ENCODE measurements around the gene MACF1. TPM values are rescaled to one million over a fixed set of nuclear protein-coding genes. Genes with fewer than 3 reads are reported as not detected.

Gene MACF1
- total RNA-seq, 2 donors from 2014 or later = 273 to 278 TPM

DNA sequence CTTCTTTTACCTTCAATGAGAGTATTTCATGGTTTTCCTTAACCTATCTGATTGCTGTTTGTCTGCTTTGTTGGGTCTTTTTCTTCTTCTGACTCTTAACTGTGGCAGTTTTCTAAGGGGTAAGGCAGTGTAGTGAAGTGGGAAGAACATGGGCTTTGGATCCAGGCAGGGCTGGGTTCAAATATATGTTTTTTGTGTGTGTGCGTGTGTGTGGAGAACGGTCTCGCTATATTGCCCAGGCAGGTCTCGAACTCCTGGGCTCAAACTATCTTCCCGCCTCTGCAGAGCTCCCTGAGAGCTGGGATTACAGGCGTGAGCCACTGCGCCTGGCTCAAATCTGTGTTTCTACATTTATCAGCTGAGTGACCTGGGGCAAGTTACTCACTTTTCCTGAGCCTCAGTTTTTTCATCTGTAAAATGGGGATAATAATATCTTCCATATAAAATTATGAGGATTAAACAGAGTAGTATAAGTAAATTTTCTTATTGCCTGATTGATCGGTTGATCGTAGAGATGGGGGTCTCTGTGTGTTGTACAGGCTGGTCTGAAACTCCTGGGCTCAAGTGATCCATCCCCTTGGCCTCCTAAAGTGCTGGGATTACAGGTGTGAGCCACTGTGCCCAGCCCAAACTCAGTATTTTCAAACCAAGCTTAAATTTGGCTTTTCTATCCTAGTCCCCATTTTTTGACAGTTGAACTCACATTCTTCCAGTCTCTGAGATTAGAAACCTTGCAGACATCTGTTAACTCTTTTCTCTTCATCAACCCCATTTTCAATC lies 36.0 kb upstream of the MACF1 start:
- TF ChIP-seq, protein P1, sequence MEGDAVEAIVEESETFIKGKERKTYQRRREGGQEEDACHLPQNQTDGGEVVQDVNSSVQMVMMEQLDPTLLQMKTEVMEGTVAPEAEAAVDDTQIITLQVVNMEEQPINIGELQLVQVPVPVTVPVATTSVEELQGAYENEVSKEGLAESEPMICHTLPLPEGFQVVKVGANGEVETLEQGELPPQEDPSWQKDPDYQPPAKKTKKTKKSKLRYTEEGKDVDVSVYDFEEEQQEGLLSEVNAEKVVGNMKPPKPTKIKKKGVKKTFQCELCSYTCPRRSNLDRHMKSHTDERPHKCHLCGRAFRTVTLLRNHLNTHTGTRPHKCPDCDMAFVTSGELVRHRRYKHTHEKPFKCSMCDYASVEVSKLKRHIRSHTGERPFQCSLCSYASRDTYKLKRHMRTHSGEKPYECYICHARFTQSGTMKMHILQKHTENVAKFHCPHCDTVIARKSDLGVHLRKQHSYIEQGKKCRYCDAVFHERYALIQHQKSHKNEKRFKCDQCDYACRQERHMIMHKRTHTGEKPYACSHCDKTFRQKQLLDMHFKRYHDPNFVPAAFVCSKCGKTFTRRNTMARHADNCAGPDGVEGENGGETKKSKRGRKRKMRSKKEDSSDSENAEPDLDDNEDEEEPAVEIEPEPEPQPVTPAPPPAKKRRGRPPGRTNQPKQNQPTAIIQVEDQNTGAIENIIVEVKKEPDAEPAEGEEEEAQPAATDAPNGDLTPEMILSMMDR (IDR thresholded peaks at IDR 0.05) = no peak
- H3K36me3 ChIP-seq = no peaks in the 10 kb centered on the region
- no peak for DNase-seq (ENCODE audit: low spot score)
- H3K4me1 ChIP-seq = peaks cover 0 to 55% of the 10 kb centered on the region in 2 donors
- H3K27ac ChIP-seq = peak overlapping the region in 1 of 2 donors; percentile 27
- H3K4me3 ChIP-seq = no peak overlapping the region
- no peaks in the 10 kb centered on the region for H3K27me3 ChIP-seq
- no peaks in the 10 kb centered on the region for H3K9me3 ChIP-seq

DNA sequence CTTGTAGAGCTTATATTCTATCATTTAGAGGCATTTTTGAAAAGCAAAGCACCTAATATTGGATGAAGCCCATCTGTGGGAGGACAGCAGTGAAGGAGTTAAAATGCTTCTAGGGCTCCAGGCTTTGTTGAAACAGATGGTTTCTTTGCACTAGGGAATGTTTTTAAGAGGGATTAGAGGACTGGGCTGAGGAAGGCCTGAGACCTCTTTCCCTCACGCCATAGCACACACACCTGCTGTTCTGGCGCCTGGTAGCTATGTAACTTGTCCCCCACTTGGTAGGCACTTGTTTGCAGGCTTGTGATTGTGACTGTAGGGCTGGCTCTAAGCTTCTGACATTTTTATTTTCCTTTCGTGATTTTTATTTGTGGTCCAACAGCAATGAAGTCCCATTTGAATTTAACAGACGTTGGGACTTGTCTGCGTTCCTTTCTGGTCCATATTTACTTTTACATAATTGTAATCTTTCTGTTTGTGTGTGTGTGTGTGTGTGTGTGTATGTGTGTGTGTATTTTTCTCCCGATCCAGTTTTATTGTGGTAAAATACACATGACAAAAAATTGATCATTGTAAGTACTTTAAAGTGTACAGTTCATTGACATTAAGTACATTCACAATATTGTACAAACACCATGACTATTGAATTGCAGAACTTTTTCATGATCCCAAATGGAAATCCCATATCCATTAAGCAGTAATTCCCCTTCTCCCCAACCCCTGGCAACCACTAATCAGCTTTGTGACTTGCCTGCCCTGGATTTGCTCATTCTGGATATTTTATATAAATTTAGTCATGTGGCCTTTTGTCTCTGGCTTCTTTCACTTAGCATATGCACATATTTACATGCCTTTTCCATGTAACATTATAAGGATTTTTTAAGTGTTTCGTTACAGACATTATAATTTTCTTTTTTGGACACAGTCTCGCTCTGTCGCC lies 33.5 kb upstream of the MACF1 start:
- H3K27me3 ChIP-seq = no peaks in the 10 kb centered on the region
- H3K4me1 ChIP-seq = peaks cover 0 to 55% of the 10 kb centered on the region in 2 donors
- H3K27ac ChIP-seq = no peak overlapping the region
- no peaks in the 10 kb centered on the region for H3K9me3 ChIP-seq
- TF ChIP-seq, protein P1 (IDR thresholded peaks at IDR 0.05) = no peak
- H3K4me3 ChIP-seq = no peak overlapping the region
- no peaks in the 10 kb centered on the region for H3K36me3 ChIP-seq
- no peak for DNase-seq (ENCODE audit: low spot score)

DNA sequence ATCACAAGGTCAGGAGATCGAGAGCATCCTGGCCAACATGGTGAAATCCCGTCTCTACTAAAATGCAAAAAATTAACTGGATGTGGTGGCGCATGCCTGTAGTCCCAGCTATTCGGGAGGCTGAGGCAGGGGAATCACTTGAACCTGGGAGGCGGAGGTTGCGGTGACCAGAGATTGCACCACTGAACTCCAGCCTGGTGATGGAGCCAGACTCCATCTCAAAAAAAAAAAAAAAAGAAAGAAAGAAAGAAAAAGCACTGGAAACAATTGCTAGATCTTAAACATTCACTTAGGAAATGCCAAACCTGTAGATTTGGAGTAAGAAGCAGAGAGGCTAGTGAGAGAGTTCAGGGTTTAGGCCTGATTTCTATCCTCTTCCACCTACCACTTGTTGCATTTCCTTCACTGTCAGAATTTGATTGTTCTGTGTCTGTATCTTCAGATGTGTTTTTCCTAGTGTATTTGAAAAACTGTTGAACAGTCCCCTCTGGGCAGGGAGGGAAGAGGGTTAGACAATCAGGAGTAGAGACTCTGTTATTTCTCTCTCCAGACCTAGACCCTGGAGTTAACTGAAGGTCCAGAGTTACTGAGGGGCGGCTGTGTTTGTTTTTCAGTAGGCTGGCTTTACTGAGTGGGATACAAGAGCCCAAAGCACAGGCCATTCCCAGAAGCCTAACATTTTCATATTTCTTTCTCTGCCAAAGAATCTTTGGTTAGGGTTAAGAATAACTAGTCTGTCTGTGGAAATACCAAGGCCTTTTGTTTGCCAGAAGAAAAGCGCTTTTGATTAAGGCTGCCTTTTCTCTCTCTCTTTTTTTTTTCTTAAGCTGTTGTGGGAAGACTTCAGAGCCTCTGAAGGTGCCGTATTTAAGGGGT lies 31.1 kb upstream of the MACF1 start:
- DNase-seq (ENCODE audit: low spot score) = no peak
- H3K27me3 ChIP-seq = no peaks in the 10 kb centered on the region
- peak overlapping the region; percentile 19 to 44 for H3K27ac ChIP-seq
- H3K4me3 ChIP-seq = no peak overlapping the region
- H3K9me3 ChIP-seq = no peaks in the 10 kb centered on the region
- TF ChIP-seq, protein P1 (IDR thresholded peaks at IDR 0.05) = no peak
- H3K4me1 ChIP-seq = peaks cover 0 to 45% of the 10 kb centered on the region in 2 donors
- no peaks in the 10 kb centered on the region for H3K36me3 ChIP-seq

DNA sequence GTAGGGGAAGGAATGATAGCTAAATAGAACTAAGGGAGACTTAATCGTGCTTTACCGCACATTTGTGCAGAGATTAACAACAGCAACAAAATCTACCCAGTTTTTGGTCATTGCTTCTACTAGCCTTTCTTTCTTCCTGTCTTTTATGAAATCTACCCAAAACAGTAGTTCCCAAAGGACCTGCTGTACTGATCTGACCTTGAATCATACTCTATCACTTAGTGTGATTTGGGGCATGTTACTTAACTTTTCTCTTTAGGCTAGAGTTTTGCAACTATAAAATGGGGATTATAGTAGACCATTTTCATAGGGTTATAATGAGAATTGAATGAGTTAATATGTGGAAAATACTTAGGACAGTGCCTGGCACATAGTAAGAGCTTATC lies 30.5 kb upstream of the MACF1 start:
- peaks cover 0 to 52% of the 10 kb centered on the region in 2 donors for H3K4me1 ChIP-seq
- H3K27ac ChIP-seq = peak overlapping the region; percentile 19 to 44
- TF ChIP-seq, protein P1 (IDR thresholded peaks at IDR 0.05) = no peak
- no peaks in the 10 kb centered on the region for H3K9me3 ChIP-seq
- H3K27me3 ChIP-seq = no peaks in the 10 kb centered on the region
- no peaks in the 10 kb centered on the region for H3K36me3 ChIP-seq
- no peak overlapping the region for H3K4me3 ChIP-seq
- DNase-seq (ENCODE audit: low spot score) = no peak

DNA sequence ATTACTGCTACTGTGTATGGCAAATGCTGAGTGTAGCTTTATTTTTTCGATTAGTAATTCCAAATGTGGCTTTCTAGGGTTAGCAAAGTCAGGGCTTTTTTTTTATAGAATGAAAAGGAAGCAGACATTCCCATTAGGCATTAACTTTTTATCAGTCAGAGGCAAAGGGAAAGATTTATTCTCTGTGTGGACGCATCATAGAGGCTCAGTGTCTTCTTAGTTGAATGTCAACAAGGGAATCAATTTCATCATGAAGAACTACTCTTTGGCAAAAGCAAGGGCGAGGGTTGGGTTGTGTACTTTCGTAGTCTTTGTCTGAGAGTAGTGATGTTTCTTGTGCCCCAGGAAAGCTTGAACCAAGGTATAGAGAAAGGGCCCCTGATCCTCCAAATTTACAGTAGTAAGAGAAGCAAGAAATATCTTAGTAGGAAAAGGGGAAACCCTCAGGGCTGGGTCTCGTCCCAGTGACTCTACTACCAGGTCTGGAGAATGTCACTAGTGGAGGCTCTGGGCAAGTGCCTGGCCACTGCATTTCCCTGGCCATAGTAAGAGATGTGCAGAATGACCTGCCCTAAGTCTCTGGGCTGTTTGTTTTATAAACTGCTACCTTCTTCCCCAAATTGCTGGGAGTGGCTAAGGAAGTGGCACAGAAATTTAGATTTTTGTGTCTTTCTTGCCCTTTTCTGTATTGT lies 30.0 kb upstream of the MACF1 start:
- H3K9me3 ChIP-seq = no peaks in the 10 kb centered on the region
- peak overlapping the region; percentile 13 to 44 for H3K27ac ChIP-seq
- no peaks in the 10 kb centered on the region for H3K27me3 ChIP-seq
- H3K4me1 ChIP-seq = peaks cover 0 to 55% of the 10 kb centered on the region in 2 donors
- TF ChIP-seq, protein P1 (IDR thresholded peaks at IDR 0.05) = no peak
- DNase-seq (ENCODE audit: low spot score) = no peak
- H3K36me3 ChIP-seq = no peaks in the 10 kb centered on the region
- H3K4me3 ChIP-seq = no peak overlapping the region

Measured in right atrium auricular region (tissue), 2 donors.